Activated CD8-positive, alpha-beta T cell treated with anti-CD3 and anti-CD28 coated beads, Interleukin-2, amount 10 ng/mL, durations not matched to agents 7 days and 5 days (primary cell): Measurements from ENCODE around the gene KRTAP2-2. TPM values are rescaled to one million over a fixed set of nuclear protein-coding genes. Genes with fewer than 3 reads are reported as not detected.
"Not testable (repeated sequence)": the region's sequence is repeated elsewhere in the genome, so short reads cannot be mapped to it uniquely, and the experiment has no call there.

Experiments used
- ATAC-seq: fragments of 150-1000 bp; cut with Tn5 transposase; one replicate; pipeline ENCODE4 v1.10.0; 2021; ENCODE audit warnings: moderate library complexity
- CTCF ChIA-PET: fragments of 350-600 bp; sonication (Branson Sonifier 250); formaldehyde crosslinking; loops from one replicate; lab custom pipeline; 2021; ENCODE audit warnings: antibody characterized with exemption; lab: Charles Lee
- POLR2A ChIA-PET: fragments of 350-600 bp; sonication (Branson Sonifier 250); formaldehyde crosslinking; loops from one replicate; lab custom pipeline; 2021; ENCODE audit warnings: antibody characterized with exemption; lab: Charles Lee
- DNase-seq: peaks from one replicate; pipeline ENCODE4 v3.0.0-alpha.2; 2020
- H3K27ac Mint-ChIP-seq: one replicate; pipeline ENCODE4 v1.8.0; 2021; ENCODE audit warnings: mild to moderate bottlenecking, mixed read lengths
- H3K27me3 Mint-ChIP-seq: one replicate; pipeline ENCODE4 v1.8.0; 2021; ENCODE audit warnings: low read depth, mixed read lengths
- H3K36me3 Mint-ChIP-seq: one replicate; pipeline ENCODE4 v1.8.0; 2021; ENCODE audit warnings: low read depth, mixed read lengths
- H3K4me1 Mint-ChIP-seq: one replicate; pipeline ENCODE4 v1.8.0; 2021; ENCODE audit warnings: low read depth, mixed read lengths
- H3K4me3 Mint-ChIP-seq: one replicate; pipeline ENCODE4 v1.8.0; 2021; ENCODE audit warnings: mild to moderate bottlenecking, mixed read lengths
- H3K9me3 Mint-ChIP-seq: one replicate; pipeline ENCODE4 v1.8.0; 2022; ENCODE audit warnings: mixed read lengths; ENCODE audit not compliant: insufficient read depth
- total RNA-seq, 2 experiments: library from RNA; stranded (reverse); gene quantifications; one replicate each; pipeline ENCODE4 v1.2.3, GENCODE V29; 2021

Gene KRTAP2-2
- total RNA-seq, 2 experiments from 2014 or later, result not detected

DNA sequence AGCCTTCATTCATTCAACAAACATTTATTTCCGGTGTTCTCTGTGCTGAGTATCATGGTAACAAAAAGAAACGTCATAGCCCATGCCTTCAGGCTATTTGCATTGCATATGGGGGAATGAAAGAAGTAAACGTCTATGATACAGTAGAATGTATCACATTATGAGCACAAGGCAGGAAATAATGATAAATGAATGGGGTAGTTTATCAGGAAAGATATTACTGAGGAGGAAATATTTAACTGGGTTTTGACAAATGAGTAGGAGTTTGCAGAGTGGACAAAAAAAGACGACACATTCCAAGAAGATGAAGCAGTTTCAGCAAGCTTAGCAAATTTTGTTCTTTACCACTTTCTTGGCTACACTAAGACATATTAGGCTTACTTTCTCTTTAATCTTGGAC is 27.6 kb upstream of the KRTAP2-2 start:
- Mint-ChIP-seq H3K36me3 (no peaks in the 10 kb centered on the region), H3K4me3 (no peak overlapping the region), H3K27ac (no peak overlapping the region), H3K27me3 (peaks cover 10% of the 10 kb centered on the region), H3K4me1 (no peaks in the 10 kb centered on the region), H3K9me3 (no peaks in the 10 kb centered on the region)
- POLR2A ChIA-PET, result no interaction called here
- ATAC-seq (no peak), DNase-seq (no peak)
- CTCF ChIA-PET, result no interaction called here

DNA sequence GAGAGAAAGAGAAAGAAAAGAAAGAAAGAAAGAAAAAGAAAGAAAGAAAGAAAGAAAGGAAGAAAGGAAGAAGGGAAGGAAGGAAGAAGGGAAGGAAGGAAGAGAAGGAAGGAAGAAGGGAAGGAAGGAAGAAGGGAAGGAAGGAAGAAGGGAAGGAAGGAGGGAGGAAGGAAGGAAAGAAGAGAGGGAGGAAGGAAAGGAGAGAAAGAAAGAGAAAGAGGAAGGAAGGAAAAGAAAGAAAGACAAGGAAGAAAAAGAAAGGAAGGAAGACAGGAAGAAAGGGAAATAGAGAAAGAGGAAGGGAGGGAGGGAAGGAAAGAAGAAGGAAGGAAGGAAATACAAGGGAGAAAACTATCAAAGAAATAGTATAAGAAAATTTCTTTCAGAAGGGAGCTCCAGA is 21.8 kb upstream of the KRTAP2-2 start:
- DNase-seq (no peak), ATAC-seq (no peak)
- ChIA-PET POLR2A (no interaction called here), CTCF (no interaction called here)
- Mint-ChIP-seq H3K36me3 (no peaks in the 10 kb centered on the region), H3K27me3 (peaks cover 14% of the 10 kb centered on the region), H3K27ac (no peak overlapping the region), H3K4me1 (no peaks in the 10 kb centered on the region), H3K4me3 (no peak overlapping the region), H3K9me3 (no peaks in the 10 kb centered on the region)

DNA sequence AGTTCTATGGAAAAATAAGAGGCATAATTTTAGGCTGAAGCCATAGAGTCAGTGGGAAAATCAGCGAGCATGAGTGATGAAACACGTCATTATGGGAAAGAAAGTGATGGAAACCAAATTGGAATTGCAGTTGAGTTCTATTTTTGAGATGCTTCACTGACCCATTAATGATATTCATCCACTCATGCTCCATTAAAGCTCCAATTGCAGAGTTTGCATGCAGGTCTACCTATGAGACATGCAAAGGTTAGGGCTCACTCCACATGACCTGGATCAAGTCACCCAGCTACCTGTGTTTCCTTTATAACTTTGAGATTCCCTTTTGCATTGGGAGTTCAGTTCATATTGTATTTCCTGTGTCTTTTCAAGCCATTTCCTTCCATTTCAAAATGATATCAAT is 18.6 kb upstream of the KRTAP2-2 start:
- ATAC-seq (no peak), DNase-seq (no peak)
- Mint-ChIP-seq H3K27ac (no peak overlapping the region), H3K4me1 (peaks cover 2% of the 10 kb centered on the region), H3K36me3 (no peaks in the 10 kb centered on the region), H3K9me3 (no peaks in the 10 kb centered on the region), H3K4me3 (no peak overlapping the region), H3K27me3 (peaks cover 12% of the 10 kb centered on the region)
- ChIA-PET CTCF (interaction anchor here (1.1 kb wide), 1 partner anchor 115 kb away, joined by 3 read pairs; no protein-coding TSS in a partner anchor), POLR2A (interaction anchor here (0.6 kb wide), 1 partner anchor 295 kb away, joined by 3 read pairs; no protein-coding TSS in a partner anchor)

DNA sequence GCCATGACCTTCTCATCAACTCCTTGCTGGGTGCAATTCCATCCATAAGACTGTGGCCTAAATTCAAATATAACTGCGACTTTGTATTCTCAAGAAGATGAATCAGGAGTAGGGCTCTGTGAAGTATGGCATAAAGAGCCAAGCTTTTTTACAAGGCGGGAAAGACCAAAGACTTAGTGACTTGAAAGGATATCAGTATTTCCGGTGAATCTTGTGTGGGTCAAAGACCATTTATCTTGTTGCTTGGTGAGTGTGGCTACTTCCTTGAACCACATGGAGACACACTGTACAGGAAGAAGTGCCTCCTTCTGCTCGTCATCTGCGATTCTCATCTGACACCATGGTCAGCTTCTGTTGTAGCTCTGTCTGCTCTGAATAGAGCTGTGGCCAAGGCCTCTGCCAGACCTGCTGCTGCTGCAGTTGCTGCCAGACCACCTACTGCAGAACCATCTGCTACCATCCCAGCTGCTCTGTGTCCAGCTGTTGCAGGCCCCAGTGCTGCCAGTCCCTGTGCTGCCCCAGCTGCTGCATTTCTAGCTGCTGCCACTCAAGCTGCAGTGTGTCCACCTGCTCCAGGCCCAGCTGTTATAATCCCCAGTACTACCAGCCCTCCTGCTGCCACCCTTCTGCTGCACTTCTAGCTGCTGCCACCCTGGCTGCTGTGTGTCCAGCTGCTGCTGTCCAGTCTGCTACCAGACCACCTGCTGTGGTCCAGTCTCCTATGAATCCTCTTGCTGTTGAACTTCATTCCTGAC is 16.8 kb upstream of the KRTAP2-2 start:
- Mint-ChIP-seq H3K4me3 (no peak overlapping the region), H3K27ac (no peak overlapping the region), H3K4me1 (peaks cover 2% of the 10 kb centered on the region), H3K27me3 (peaks cover 6% of the 10 kb centered on the region), H3K36me3 (no peaks in the 10 kb centered on the region), H3K9me3 (no peaks in the 10 kb centered on the region)
- ATAC-seq (no peak), DNase-seq (no peak)
- ChIA-PET POLR2A (no interaction called here), CTCF (no interaction called here)

DNA sequence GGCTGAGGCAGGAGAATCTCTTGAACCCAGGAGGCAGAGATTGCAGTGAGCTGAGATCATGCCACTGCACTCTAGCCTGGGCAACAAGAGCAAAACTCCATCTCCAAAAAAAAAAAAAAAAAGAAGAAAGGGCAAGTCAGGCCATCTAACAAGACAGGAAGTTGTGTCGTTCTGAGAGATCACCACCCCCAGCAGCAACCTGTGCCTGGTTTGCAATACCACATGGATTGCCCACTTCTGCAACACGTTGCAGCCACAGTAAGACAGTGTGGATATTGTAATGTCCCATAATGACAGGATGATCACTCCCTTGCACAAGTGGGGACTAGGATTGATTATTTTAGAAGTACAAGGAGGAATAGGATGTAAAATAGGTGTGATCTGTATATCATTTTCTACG is 14.0 kb upstream of the KRTAP2-2 start:
- ChIA-PET POLR2A (no interaction called here), CTCF (no interaction called here)
- no peaks in the 10 kb centered on the region for H3K36me3 Mint-ChIP-seq
- no peak overlapping the region for H3K27ac Mint-ChIP-seq
- H3K9me3 Mint-ChIP-seq, result no peaks in the 10 kb centered on the region
- H3K4me1 Mint-ChIP-seq, result peaks cover 2% of the 10 kb centered on the region
- no peak overlapping the region for H3K4me3 Mint-ChIP-seq
- DNase-seq, result no peak
- no peak for ATAC-seq
- no peaks in the 10 kb centered on the region for H3K27me3 Mint-ChIP-seq

DNA sequence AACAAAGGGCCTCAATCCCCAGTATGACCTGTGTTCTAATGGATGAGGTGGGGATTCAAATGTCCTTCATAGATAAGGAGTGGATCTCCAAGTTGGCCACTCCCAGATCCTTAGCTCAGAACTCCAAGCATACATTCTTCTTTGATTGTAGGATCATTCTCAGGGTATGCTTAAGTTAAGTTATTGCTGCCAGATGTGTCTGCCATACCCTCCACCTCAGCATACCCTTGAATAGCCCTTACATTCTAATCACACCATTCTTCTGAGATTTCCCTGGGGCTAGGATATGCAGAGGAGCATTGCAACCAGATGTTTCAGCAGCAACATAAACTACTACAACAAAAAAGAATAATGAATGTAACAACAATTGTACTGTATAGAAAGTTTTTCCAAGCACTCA is 12.3 kb upstream of the KRTAP2-2 start:
- H3K27ac Mint-ChIP-seq, result no peak overlapping the region
- ChIA-PET POLR2A (no interaction called here), CTCF (interaction anchor here (0.9 kb wide), 1 partner anchor 255 kb away, joined by 4 read pairs; no protein-coding TSS in a partner anchor)
- no peak for ATAC-seq
- no peak overlapping the region for H3K4me3 Mint-ChIP-seq
- peaks cover 4% of the 10 kb centered on the region for H3K27me3 Mint-ChIP-seq
- H3K9me3 Mint-ChIP-seq, result no peaks in the 10 kb centered on the region
- no peaks in the 10 kb centered on the region for H3K36me3 Mint-ChIP-seq
- DNase-seq, result no peak
- H3K4me1 Mint-ChIP-seq, result peaks cover 2% of the 10 kb centered on the region

DNA sequence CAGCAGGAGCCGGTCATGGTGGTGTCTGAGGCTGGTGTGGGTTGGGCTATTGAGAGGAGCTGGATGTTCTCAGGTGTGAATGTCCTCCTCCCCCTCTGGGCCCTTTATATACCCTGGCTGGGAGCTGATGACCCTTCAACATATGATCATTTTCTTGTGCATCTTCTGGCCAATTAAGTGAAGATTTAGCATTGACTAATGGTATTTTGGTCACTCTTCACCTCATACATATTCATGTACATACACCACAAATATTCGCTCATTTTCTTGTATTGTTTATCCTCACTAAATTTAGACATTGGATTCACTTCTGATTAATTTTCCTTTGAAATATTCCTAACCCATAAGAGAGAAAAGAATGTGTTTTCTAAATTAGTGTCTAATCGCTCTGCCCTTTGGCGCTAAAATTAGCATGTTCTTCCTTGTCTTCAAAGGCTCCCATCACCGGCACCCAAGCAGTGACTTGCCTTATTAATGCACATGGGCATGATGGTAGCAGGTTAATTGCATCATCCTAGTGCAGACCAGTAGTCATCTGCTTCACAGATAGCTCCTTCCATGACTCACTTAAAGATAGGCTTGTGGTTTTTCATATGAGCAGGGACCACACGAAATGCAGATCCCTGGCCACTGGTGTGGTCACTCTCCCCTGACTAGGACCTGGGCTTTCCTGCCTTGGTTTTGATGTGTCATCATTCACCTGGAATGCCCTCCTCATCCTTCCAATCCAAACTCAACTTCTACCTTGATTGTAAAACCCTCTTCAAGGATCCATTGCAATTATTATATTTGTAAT is 11.0 kb upstream of the KRTAP2-2 start, which contains the start of gene KRTAP2-4:
Gene KRTAP2-4 (minus strand): TSS at position 51 of the 796 bp plus-strand sequence. CDS start 34 bp downstream, at position 17.
- ChIA-PET CTCF (no interaction called here), POLR2A (no interaction called here)
- no peak within 1 kb of the TSS for H3K4me3 Mint-ChIP-seq
- no peak for DNase-seq
- H3K27me3 Mint-ChIP-seq, result peaks cover 10% of the 10 kb centered on the region
- no peaks in the 10 kb centered on the region for H3K36me3 Mint-ChIP-seq
- H3K9me3 Mint-ChIP-seq, result no peaks in the 10 kb centered on the region
- no peak for ATAC-seq
- no peak within 1 kb of the TSS for H3K27ac Mint-ChIP-seq
- peaks cover 2% of the 10 kb centered on the region for H3K4me1 Mint-ChIP-seq

DNA sequence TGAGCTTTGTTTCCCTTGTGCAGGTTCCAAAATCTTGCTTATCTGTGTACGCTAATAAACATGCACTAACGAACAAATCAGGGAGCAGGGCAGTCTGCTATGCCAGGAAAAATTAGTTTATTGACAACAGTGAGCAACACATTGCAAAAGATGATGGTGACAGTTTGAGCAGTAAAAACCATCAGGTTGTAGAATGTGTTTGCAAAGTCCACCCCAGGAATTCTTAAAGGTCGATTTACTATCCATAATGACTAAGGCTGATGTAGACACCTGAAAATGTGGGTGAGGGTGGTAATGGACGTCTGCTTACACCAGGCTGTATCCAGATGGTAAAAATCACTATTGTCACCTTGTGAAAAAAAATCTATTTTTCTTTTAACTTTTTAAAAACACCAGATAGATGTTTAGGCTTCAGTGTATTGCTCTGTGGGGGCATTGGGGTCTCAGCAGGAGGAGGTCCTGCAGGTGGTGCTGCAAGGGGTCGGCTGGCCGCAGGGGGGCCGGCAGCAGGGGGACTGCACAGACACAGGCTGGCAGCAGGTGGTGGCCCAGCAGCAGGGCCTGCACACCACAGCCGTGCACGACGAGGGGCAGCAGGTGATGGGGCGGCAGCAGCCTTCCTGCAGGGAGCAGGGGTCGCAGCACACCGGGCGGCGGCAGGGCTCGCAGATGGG is 10.1 kb upstream of the KRTAP2-2 start:
- H3K4me1 Mint-ChIP-seq, DNase-seq, POLR2A ChIA-PET, H3K9me3 Mint-ChIP-seq, H3K36me3 Mint-ChIP-seq, CTCF ChIA-PET, H3K27ac Mint-ChIP-seq, H3K4me3 Mint-ChIP-seq, ATAC-seq: not testable (repeated sequence)
- H3K27me3 Mint-ChIP-seq, result peaks cover 17% of the 10 kb centered on the region

DNA sequence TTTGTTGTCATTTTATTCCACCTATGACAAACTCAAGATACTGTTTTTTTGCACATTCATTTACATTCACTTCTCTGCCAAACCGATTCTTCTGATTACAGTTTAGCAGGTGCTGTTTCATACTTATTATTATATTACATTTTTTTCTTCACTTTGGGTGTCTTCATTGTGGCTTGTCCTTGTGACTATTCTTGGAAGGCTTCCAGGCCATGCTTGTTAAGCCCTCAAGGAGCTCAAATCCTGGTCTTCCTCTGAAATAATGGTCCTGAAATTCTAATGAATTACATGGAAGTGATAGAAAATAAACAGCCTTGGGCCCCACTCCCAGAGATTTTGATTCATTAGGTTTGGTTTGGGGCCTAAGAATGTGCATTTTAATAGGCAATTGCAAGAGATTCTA is 9.3 kb upstream of the KRTAP2-2 start:
- POLR2A ChIA-PET, result no interaction called here

DNA sequence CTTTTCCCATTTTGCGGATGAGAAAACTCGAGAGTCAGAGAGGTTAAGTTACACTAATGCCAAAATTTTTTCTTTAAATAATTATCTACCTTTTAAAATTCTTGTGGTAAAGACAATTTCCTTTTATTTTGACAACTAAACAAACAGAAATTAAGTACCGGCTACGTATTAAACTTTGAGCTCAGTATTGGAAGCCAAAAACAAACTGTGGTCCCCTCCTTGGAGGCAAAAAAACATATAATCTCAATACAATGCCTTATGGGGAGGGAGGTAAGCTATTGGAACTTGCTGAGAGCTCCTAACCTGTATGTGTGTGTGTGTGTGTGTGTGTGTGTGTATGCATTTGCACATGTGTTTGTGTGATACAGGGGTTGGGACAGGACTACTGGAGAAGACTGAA is 8.4 kb upstream of the KRTAP2-2 start:
- CTCF ChIA-PET, result no interaction called here
- Mint-ChIP-seq H3K36me3 (no peaks in the 10 kb centered on the region), H3K9me3 (no peaks in the 10 kb centered on the region), H3K27ac (no peak overlapping the region), H3K27me3 (peaks cover 28% of the 10 kb centered on the region), H3K4me3 (no peak overlapping the region), H3K4me1 (no peaks in the 10 kb centered on the region)
- DNase-seq, result no peak
- POLR2A ChIA-PET, result no interaction called here
- no peak for ATAC-seq

More for the DNA sequence above, 9.3 kb upstream of the KRTAP2-2 start:
- Mint-ChIP-seq H3K9me3 (no peaks in the 10 kb centered on the region), H3K27me3 (peaks cover 23% of the 10 kb centered on the region), H3K4me3 (no peak overlapping the region), H3K36me3 (no peaks in the 10 kb centered on the region), H3K27ac (no peak overlapping the region), H3K4me1 (peaks cover 2% of the 10 kb centered on the region)
- DNase-seq (no peak), ATAC-seq (no peak)
- CTCF ChIA-PET, result no interaction called here

DNA sequence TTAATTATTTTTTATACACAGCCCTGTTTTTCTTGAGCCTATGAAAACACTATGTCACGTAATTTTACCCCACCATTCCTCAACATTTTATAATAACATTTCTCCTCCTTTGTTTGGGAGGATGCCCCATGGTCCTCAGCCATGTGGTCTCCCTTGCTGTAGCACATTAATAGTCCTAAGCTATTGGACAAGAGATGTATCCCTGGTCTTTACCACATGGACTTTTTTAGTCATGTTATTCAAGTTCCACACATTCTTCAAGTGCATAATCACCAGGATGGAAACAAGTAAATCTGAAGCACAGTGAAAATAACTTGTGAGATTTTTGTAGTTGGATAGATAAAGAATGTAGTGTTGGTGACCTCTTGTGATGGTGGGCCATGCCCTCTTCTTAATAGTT is 6.9 kb upstream of the KRTAP2-2 start:
- Mint-ChIP-seq H3K9me3 (no peaks in the 10 kb centered on the region), H3K36me3 (no peaks in the 10 kb centered on the region), H3K27ac (no peak overlapping the region), H3K4me3 (no peak overlapping the region), H3K27me3 (peaks cover 36% of the 10 kb centered on the region), H3K4me1 (no peaks in the 10 kb centered on the region)
- ATAC-seq (no peak), DNase-seq (no peak)
- POLR2A ChIA-PET, result no interaction called here
- CTCF ChIA-PET, result no interaction called here
